Umbilical cord (tissue), 2 donors: ENCODE measurements around the gene PSME2. TPM values are rescaled to one million over a fixed set of nuclear protein-coding genes. Genes with fewer than 3 reads are reported as not detected.
A peak's percentile ranks its signal among the peaks of the same experiment; 100 is the strongest.

Experiments used
- DNase-seq: peaks from one replicate; pipeline ENCODE4 v3.0.0-alpha.2; 2015; ENCODE audit warnings: low spot score
- total RNA-seq: library from RNA; depleted of rRNA; stranded (reverse); fragments of >200 nt; gene quantifications from one replicate; pipeline ENCODE4 v1.2.3, GENCODE V29; 2014; ENCODE audit warnings: low replicate concordance; ENCODE audit not compliant: insufficient read depth

Gene PSME2, protein sequence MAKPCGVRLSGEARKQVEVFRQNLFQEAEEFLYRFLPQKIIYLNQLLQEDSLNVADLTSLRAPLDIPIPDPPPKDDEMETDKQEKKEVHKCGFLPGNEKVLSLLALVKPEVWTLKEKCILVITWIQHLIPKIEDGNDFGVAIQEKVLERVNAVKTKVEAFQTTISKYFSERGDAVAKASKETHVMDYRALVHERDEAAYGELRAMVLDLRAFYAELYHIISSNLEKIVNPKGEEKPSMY
- 17.1 TPM for total RNA-seq

- DNase-seq, result peak; percentile 96
Observed at GRCh38 chr14:24146453-24146977, at the start of gene PSME2. Gene PSME2 (minus strand): TSS chr14:24146610. CDS start chr14:24146581, 29 bp downstream.

DNA sequence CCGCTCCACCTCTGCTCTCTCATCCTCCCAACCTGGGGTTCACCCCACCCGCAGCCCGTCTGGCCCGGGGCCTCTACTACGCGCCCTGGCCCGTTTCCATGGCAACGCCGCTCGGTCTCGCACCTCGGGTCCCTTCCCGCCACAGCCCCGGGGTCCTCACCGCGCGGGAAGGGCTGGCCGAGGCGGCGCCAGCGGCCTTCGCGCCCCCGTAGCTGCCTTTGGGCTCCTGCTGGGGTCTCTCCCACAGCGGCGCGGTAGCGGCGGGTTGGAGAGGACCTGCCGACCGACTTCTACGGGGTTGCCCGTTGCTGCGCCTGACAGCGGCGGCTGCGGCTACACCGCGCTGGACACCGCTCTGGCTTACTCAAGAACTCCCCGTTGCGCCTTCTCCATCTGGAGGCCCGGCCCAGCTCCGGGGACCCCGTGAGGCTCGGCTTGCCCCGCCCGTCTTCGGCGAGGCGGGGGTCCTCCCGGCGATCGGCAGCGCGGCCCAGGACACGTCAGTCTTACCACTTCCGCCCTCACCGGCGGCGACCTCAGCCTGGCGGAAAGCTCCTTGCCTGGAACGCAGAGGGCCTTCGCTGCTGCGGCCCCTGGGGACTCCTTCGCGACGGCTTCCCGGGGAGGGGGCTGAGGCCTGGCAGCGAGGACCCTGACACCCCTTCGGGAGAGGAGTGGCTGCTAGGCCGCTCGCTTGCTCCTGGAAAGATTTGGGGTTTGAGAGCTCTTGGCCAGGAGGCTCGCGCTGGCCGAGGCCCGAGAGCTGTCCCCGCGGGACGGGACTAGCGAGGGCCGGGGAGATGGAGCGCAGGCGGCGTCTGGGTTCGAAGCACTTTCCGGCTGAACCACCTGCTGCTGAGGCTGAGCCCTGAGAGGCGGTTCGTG, 49.0 kb upstream of the PSME2 start, which contains the start of gene TM9SF1:
TSS of gene TM9SF1 (minus strand) at position 256 of the 885 bp plus-strand sequence. CDS start 422 bp downstream, outside the sequence.
- DNase-seq, result peak; percentile 92

DNA sequence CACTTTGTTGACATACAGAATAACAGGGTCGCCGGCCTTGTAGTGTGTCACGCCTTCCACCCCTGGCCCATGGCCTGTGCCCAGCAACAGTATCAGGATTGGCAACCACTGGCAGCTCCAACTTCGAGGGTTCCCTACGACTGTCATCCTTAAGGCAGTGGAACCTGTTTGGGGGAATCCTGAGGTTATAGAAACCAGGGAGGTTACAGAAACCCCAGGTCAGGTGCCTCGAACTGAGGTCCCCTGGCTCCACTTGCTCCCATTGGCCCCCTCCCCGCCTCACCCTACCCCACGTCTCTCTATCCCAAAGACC, 48.4 kb upstream of the PSME2 start:
- peak; percentile 14 for DNase-seq

- no peak for DNase-seq
Observed at GRCh38 chr14:24194186-24194872, 47.9 kb upstream of the PSME2 start.

GRCh38 chr14:24192933-24193332, 46.5 kb upstream of the PSME2 start:
- no peak for DNase-seq

DNA sequence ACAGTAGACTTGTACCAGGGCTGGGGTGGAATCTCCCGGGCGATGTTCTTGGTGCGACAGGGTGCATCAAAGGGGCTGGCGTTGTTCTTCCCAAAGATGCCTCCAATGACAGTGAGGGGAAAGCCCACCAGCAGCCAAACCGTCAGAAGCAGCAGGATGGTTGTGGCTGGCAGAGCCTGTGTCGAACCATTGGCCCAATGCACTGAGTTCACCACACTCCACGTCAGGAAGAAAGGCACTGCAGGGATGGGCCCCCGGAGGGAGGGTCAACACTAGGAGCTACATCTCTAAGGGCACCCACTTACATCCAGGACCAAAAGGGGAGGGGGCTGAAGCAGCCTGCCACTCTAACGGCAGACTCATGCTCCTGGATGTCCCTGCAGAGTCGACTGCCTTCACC, 44.0 kb upstream of the PSME2 start:
- no peak for DNase-seq

DNA sequence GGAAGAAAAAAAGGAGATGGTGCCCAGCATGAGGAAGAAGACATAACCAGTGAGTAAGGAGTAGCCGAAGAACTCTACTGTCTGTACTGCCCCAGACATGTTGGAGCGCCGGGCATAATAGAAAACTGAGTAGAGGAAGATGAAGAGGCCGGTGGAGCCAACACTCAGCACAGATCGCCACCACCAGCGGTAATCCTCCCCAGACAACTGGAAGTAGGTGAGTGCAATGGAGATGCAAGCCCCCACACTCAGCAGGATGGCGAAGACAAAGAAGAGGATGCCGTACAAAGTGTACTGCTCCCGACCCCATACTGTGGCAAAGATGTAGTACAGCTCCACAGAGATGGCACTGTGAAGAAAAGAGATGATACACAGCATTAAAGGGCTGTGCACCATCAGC, 43.0 kb upstream of the PSME2 start:
- no peak for DNase-seq

DNA sequence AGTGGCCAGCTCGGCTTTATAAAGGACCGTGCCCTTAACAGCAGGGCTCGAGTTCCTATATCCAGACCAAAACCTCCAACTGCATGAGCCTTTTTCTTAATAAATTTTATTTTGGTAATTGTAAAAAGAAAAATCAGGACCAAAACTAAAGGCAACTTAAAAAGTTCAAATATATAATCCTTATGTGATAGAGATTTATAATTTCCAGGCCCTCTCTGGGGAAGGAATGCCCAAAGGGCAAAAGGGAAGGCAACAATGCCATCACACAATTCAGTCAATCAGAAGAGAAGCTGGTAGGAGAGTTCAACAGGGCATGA, 42.6 kb upstream of the PSME2 start:
- DNase-seq, result no peak

DNA sequence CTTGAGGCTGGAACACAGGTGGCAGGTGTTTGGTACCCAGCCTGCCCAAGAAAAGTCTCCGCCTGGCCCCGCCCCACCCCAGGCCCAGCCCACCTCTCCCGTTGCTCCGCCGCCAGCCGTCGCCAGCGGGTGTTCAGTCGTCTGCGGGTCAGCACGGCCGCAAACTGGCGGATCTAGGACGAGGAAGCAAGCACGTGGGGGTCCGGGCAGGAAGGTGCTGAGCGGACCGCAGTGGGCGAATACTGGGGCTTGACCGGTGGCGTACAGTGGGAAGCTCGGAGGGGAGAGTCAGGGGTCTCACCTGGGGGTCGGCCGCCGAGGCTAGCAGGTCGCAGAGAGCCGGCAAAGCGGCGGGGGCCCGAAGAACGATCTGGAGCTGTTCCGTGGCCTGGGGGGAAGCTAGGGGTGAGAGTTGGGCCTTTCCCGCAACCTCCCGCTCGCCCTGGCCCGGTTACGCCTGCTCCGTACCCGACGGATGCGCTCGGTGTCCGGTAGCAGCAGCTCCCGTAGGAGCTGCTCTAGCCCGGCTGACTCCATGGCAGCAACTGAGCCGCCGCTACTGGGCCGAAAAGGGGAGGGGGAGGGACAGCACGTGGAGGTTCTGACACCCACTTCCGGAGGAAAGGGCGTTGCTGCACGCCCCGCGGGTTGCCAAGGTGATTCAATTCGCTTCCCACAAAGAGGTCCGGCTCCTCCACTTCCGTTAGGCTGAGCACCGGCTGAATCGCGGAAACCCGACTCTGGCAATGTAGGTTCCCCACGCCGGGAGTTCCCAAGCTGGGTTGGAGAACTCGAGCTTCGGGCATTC, 42.0 kb upstream of the PSME2 start, which contains the start of gene IPO4:
TSS of gene IPO4 (minus strand) at position 566 of the 808 bp plus-strand sequence. CDS start at position 537, 29 bp downstream.
- DNase-seq, result peak; percentile 98

DNA sequence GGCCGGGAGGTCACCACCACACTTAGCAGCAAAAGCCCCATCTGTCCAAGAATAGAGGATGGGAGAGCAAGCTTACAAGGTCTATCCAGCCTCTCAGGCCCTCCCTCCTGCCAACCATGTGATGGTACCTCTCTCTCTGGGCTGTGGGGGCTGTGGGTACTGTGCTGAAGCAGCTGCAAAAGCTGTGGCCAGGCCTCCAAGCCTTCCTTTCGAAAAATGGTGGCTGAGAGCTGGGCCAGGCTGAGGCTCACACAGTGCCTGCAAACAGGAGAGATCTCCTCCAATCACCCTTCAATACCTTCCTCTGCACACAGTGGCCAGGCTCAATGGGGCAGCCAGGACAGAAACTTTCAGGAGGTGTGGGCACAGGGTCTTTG, 41.1 kb upstream of the PSME2 start:
- no peak for DNase-seq

- DNase-seq, result no peak
Observed at GRCh38 chr14:24186831-24187538, 40.6 kb upstream of the PSME2 start.

- DNase-seq, result no peak
Observed at GRCh38 chr14:24185741-24186140, 39.3 kb upstream of the PSME2 start.

GRCh38 chr14:24185026-24185425, 38.6 kb upstream of the PSME2 start:
- DNase-seq, result no peak

GRCh38 chr14:24184104-24184970, 37.9 kb upstream of the PSME2 start:
- no peak for DNase-seq

- DNase-seq, result no peak
Observed at GRCh38 chr14:24183014-24183481, 36.6 kb upstream of the PSME2 start.

GRCh38 chr14:24182110-24182882, 35.9 kb upstream of the PSME2 start:
- no peak for DNase-seq

DNA sequence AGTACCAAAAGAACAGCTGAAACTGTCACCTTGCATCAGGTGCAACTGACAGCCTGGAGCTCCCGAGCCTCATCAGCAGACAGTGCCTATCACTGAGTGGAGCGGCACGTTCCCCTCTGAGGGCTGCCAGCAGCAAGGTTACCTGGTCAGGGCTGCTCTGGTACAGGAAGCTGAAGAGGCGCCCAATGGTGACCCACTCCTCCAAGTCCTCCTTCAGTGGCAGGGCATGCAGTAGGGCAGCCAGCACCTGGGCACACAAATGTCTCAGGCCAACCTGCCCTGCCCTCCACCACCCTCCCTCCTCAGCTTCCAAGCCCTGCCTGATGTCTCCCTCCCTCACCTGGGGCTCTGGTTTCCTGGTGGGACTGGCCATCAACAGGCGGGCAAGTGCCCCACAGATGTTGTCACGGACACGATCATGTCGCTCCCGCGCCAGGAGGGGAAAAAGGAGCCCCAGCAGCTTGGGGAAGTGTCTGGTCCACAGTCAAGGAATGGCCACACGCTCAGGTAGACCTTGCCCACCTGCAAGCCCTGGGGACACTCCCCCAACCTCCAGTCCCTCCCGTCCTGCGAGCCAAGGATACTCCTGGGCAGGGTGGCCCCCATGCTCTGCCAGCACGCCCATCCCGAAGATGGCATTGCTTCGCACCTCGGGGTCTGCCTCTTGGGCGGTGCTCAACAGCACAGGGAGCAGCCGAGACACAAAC, 35.1 kb upstream of the PSME2 start:
- DNase-seq, result no peak
